ENCODE measurements around the gene NCBP1.

NCBP1 gene

DNA sequence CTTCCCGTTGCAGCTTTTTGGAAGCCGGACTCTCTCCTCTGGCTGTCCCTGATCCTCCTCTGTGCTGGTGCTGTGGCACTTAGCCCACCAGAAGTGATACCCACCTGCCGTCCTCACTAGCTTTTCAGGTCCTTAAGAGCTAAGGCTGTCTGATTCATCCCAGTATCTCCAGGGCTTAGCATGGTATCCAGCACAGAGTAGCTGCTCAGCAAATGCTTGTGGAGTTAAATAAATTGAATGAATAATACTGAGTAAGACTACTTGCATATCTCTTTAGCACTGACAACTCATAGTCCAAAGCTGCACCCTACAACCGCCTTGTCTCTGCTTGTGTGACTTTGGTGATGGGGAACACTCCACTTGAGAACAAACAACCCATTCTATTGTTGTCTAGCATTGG lies 71.2 kb downstream of the NCBP1 start:
- Histone ChIP-seq H3K9ac (ENCODE audit: insufficient read length) (no peak overlapping the region), H3K36me3 (ENCODE audit: insufficient read depth, low read length) (no peaks in the 10 kb centered on the region), H3K9me3 (ENCODE audit: low read depth, low read length) (no peaks in the 10 kb centered on the region), H3K27ac (no peak overlapping the region), H3K4me3 (no peak overlapping the region)
- no peak for TF ChIP-seq EZH2 (IDR thresholded peaks at IDR 0.05)
- TF ChIP-seq FOXP2 (optimal IDR thresholded peaks at IDR 0.05; ENCODE audit: control extremely low read depth, extremely low read length, insufficient read depth): no peak
- TF ChIP-seq POLR2AphosphoS5 (IDR thresholded peaks at IDR 0.05; ENCODE audit: borderline replicate concordance, low read depth, low read length): no peak
- no peak for DNase-seq (ENCODE audit: low read depth, low spot score)

DNA sequence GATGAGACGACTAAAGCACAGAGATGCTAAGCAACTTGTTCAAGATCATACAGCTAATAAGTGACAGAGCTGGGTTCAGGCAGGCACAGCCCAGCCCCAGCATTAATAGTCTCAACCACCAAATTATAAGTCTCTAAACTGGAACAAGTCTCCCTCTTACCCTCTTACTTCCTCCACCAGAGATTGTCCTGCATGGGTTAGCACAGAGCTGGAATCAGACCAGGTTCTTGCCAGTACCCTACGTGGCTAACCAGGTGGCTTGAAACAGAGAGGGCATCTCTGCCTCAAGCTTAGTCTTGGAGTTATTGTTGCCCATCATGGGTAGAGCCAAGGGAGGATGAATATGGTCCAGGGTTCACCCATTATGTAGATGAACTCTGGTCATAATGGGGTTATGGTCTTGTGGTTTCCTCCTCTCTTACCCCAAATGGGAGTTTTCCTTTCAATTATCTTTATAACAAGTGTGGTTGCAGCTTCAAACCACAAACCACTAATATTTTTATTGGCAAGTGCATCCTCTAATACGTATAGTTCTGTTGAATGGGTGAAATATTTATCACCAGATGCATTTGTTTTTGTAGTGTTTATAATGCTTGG lies 71.8 kb downstream of the NCBP1 start:
- H3K36me3 ChIP-seq (ENCODE audit: insufficient read depth, low read length): no peaks in the 10 kb centered on the region
- no peak overlapping the region for H3K9ac ChIP-seq (ENCODE audit: insufficient read length)
- no peaks in the 10 kb centered on the region for H3K9me3 ChIP-seq (ENCODE audit: low read depth, low read length)
- H3K4me3 ChIP-seq: no peak overlapping the region
- TF ChIP-seq FOXP2 (optimal IDR thresholded peaks at IDR 0.05; ENCODE audit: control extremely low read depth, extremely low read length, insufficient read depth): no peak
- no peak for TF ChIP-seq POLR2AphosphoS5 (IDR thresholded peaks at IDR 0.05; ENCODE audit: borderline replicate concordance, low read depth, low read length)
- TF ChIP-seq EZH2 (IDR thresholded peaks at IDR 0.05): no peak
- DNase-seq (ENCODE audit: low read depth, low spot score): no peak
- H3K27ac ChIP-seq: no peak overlapping the region

DNA sequence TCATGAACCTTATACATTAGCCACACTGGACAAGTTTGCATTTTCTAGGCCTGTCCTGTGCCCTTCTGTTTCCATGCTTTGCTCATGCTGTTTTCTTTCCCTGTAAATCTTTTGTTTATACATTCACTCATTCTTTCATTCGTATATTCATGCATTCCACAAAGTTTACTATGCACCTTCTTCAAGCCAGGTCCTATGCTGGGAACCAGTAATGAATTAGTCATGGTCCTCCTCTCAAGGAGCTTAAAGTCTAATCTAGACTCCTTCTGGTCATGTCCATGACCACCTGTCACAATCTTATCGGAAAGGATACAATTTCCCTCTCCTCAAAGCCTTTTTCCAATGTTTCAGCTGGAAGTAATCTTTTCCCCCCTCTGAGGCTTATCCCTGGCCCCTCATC lies 72.6 kb downstream of the NCBP1 start:
- Histone ChIP-seq H3K36me3 (ENCODE audit: insufficient read depth, low read length) (no peaks in the 10 kb centered on the region), H3K9me3 (ENCODE audit: low read depth, low read length) (no peaks in the 10 kb centered on the region), H3K9ac (ENCODE audit: insufficient read length) (no peak overlapping the region), H3K4me3 (no peak overlapping the region), H3K27ac (no peak overlapping the region)
- DNase-seq (ENCODE audit: low read depth, low spot score): no peak
- no peak for TF ChIP-seq POLR2AphosphoS5 (IDR thresholded peaks at IDR 0.05; ENCODE audit: borderline replicate concordance, low read depth, low read length)
- no peak for TF ChIP-seq FOXP2 (optimal IDR thresholded peaks at IDR 0.05; ENCODE audit: control extremely low read depth, extremely low read length, insufficient read depth)
- no peak for TF ChIP-seq EZH2 (IDR thresholded peaks at IDR 0.05)

- no peak for DNase-seq (ENCODE audit: low read depth, low spot score)
- TF ChIP-seq FOXP2 (optimal IDR thresholded peaks at IDR 0.05; ENCODE audit: control extremely low read depth, extremely low read length, insufficient read depth): no peak
- TF ChIP-seq EZH2 (IDR thresholded peaks at IDR 0.05): no peak
- no peak for TF ChIP-seq POLR2AphosphoS5 (IDR thresholded peaks at IDR 0.05; ENCODE audit: borderline replicate concordance, low read depth, low read length)
- no peak overlapping the region for H3K4me3 ChIP-seq
- H3K27ac ChIP-seq: no peak overlapping the region
- H3K9me3 ChIP-seq (ENCODE audit: low read depth, low read length): no peaks in the 10 kb centered on the region
- H3K9ac ChIP-seq (ENCODE audit: insufficient read length): no peak overlapping the region
- H3K36me3 ChIP-seq (ENCODE audit: insufficient read depth, low read length): no peaks in the 10 kb centered on the region
Observed at GRCh38 chr9:97710356-97711222, 77.0 kb downstream of the NCBP1 start.

- Histone ChIP-seq H3K4me3 (no peak overlapping the region), H3K27ac (no peak overlapping the region), H3K36me3 (ENCODE audit: insufficient read depth, low read length) (no peaks in the 10 kb centered on the region), H3K9ac (ENCODE audit: insufficient read length) (no peak overlapping the region), H3K9me3 (ENCODE audit: low read depth, low read length) (no peaks in the 10 kb centered on the region)
- TF ChIP-seq POLR2AphosphoS5 (IDR thresholded peaks at IDR 0.05; ENCODE audit: borderline replicate concordance, low read depth, low read length): no peak
- no peak for DNase-seq (ENCODE audit: low read depth, low spot score)
Observed at GRCh38 chr9:97711223-97711626, 77.6 kb downstream of the NCBP1 start.

DNA sequence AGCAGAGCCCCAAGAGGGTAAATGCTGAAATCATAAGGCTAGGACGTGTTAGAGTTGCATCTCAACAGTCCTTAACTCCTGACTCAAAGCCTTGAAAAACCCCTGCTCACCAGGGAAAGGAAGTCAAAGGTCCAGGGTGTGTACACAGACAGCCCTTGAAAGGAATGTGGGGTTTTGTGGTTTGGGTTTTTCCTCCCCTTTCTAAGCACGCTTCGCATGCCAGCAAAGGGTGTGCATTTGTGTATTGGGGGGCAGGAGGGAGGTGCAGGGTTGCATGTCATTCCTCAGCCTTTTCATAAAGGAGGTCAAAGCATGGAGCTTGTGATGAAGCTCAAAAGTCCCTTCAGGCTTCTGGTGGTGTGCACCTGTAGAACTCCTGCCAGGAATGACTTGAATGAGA lies 80.8 kb downstream of the NCBP1 start:
- H3K36me3 ChIP-seq (ENCODE audit: insufficient read depth, low read length): no peaks in the 10 kb centered on the region
- no peak for DNase-seq (ENCODE audit: low read depth, low spot score)
- no peak overlapping the region for H3K4me3 ChIP-seq
- H3K9ac ChIP-seq (ENCODE audit: insufficient read length): no peak overlapping the region
- H3K27ac ChIP-seq: no peak overlapping the region
- TF ChIP-seq EZH2 (IDR thresholded peaks at IDR 0.05) (no peak), FOXP2 (optimal IDR thresholded peaks at IDR 0.05; ENCODE audit: control extremely low read depth, extremely low read length, insufficient read depth) (no peak), POLR2AphosphoS5 (IDR thresholded peaks at IDR 0.05; ENCODE audit: borderline replicate concordance, low read depth, low read length) (no peak)
- no peaks in the 10 kb centered on the region for H3K9me3 ChIP-seq (ENCODE audit: low read depth, low read length)

DNA sequence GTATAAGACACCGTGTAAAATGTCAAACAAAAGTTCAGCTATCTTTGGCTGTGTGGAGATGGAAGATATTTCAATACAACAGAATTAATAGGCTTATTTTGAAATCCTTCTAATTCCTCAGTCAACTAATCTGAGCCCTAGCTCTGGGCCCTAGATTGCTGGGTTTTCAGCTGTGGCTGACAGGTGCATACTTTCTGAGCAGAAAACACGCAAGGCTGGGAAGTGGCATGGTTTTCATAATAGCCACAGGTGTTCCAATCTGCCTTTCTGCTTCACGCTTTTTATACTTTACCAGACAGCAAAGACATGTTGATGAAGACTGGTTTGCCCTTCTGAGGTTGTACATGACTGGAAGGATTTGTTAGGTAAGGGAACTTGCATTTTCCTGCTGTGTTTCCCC lies 84.2 kb downstream of the NCBP1 start:
- no peak for TF ChIP-seq FOXP2 (optimal IDR thresholded peaks at IDR 0.05; ENCODE audit: control extremely low read depth, extremely low read length, insufficient read depth)
- no peak for TF ChIP-seq EZH2 (IDR thresholded peaks at IDR 0.05)
- no peak for TF ChIP-seq POLR2AphosphoS5 (IDR thresholded peaks at IDR 0.05; ENCODE audit: borderline replicate concordance, low read depth, low read length)
- no peaks in the 10 kb centered on the region for H3K36me3 ChIP-seq (ENCODE audit: insufficient read depth, low read length)
- H3K9ac ChIP-seq (ENCODE audit: insufficient read length): no peak overlapping the region
- H3K27ac ChIP-seq: no peak overlapping the region
- DNase-seq (ENCODE audit: low read depth, low spot score): no peak
- no peaks in the 10 kb centered on the region for H3K9me3 ChIP-seq (ENCODE audit: low read depth, low read length)
- no peak overlapping the region for H3K4me3 ChIP-seq

GRCh38 chr9:97721396-97721795 lies 87.8 kb downstream of the NCBP1 start:
- no peak for DNase-seq (ENCODE audit: low read depth, low spot score)
- H3K36me3 ChIP-seq (ENCODE audit: insufficient read depth, low read length): no peaks in the 10 kb centered on the region
- H3K27ac ChIP-seq: no peak overlapping the region
- no peak overlapping the region for H3K4me3 ChIP-seq
- no peaks in the 10 kb centered on the region for H3K9me3 ChIP-seq (ENCODE audit: low read depth, low read length)
- no peak for TF ChIP-seq POLR2AphosphoS5 (IDR thresholded peaks at IDR 0.05; ENCODE audit: borderline replicate concordance, low read depth, low read length)
- no peak for TF ChIP-seq FOXP2 (optimal IDR thresholded peaks at IDR 0.05; ENCODE audit: control extremely low read depth, extremely low read length, insufficient read depth)
- no peak for TF ChIP-seq EZH2 (IDR thresholded peaks at IDR 0.05)
- no peak overlapping the region for H3K9ac ChIP-seq (ENCODE audit: insufficient read length)
